HG02840 (cell line): Measurements from ENCODE around the gene ASCL2.
"Not testable (repeated sequence)": the region's sequence is repeated elsewhere in the genome, so short reads cannot be mapped to it uniquely, and the experiment has no call there.

ENCODE experiments used
- ATAC-seq: cut with Tn5 transposase; IDR thresholded peaks from one replicate; pipeline ENCODE4 v1.9.1; 2021; ENCODE audit warnings: mild to moderate bottlenecking, moderate library complexity, moderate number of reproducible peaks; ENCODE audit not compliant: unreplicated experiment, low FRiP score

Gene ASCL2

GRCh38 chr11:2298795-2299761 is 28.7 kb upstream of the ASCL2 start:
- no peak for ATAC-seq

GRCh38 chr11:2298131-2298794 is 27.9 kb upstream of the ASCL2 start:
- no peak for ATAC-seq

GRCh38 chr11:2297623-2298030 is 27.2 kb upstream of the ASCL2 start:
- ATAC-seq: no peak

GRCh38 chr11:2296913-2297622 is 26.7 kb upstream of the ASCL2 start:
- no peak for ATAC-seq

GRCh38 chr11:2295971-2296912 is 25.9 kb upstream of the ASCL2 start:
- no peak for ATAC-seq

GRCh38 chr11:2294926-2295290 is 24.5 kb upstream of the ASCL2 start:
- ATAC-seq: no peak

- no peak for ATAC-seq
Measured at GRCh38 chr11:2293984-2294925, 23.9 kb upstream of the ASCL2 start.

GRCh38 chr11:2293531-2293971 is 23.2 kb upstream of the ASCL2 start:
- no peak for ATAC-seq

GRCh38 chr11:2290351-2290841 is 20.0 kb upstream of the ASCL2 start:
- no peak for ATAC-seq

GRCh38 chr11:2289859-2290258 is 19.5 kb upstream of the ASCL2 start:
- no peak for ATAC-seq

- ATAC-seq: no peak
Measured at GRCh38 chr11:2289350-2289749, 19.0 kb upstream of the ASCL2 start.

- no peak for ATAC-seq
Measured at GRCh38 chr11:2287091-2287490, 16.7 kb upstream of the ASCL2 start.

- ATAC-seq: not testable (repeated sequence)
Measured at GRCh38 chr11:2286350-2286749, 16.0 kb upstream of the ASCL2 start.

GRCh38 chr11:2280208-2280607 is 9.8 kb upstream of the ASCL2 start:
- ATAC-seq: no peak

GRCh38 chr11:2277933-2278523 is 7.6 kb upstream of the ASCL2 start:
- ATAC-seq: no peak

- no peak for ATAC-seq
Measured at GRCh38 chr11:2277008-2277346, 6.6 kb upstream of the ASCL2 start.

GRCh38 chr11:2276280-2277007 is 6.1 kb upstream of the ASCL2 start:
- ATAC-seq: no peak
